Measurements from ENCODE around the gene UBE2D1. TPM values are rescaled to one million over a fixed set of nuclear protein-coding genes. Genes with fewer than 3 reads are reported as not detected.

Gene UBE2D1
- total and polyA plus RNA-seq, 9 of the 15 experiments (the other 6 are each of a cell fraction or from before 2014, with no cell fraction given), result 4.1 to 24.4 (median 12.3) TPM

DNA sequence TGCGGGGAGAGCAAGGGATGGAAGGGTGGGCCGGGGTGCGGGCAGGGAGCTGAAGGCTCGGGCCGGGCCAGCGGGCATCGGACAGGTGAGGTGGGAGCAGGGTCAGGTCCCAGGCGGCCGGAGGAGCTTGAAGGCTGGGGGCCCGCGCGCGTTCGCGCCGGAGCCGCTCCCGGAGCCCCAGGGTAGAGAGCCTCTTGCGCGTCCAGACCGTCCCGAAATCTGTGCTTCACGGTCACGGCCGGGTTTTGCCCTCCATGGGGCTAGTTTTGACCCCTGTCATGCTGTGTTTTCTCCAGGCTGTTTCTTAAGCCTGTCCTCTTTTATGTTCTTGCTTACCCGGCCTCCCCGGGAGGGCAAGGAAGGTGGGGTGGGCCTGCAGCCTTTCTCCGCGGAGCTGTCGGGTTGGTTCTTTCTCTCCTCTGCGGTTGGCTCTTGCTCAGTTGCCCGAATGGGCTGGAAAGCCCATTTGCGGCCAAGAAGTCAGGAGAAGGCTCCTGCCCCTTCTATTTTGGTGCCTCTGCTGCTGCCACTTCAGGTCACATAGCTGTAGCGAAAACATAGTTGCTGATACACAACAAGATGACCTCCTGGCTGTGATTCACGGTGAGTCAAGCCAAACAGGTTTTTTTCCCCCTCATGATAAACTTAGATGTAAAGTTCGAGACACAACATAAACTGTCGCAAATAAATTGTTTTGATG lies 650 bp downstream of the UBE2D1 start:
- peak; percentile 80 for ATAC-seq
- in situ Hi-C loops (cut with MboI) (no loop called here), intact Hi-C loops (cut with micrococcal nuclease) (loop anchor here (2.0 kb wide), 1 partner anchor 49 kb away; the partner anchor contains the start of gene TFAM)
- no peaks in the 10 kb centered on the region for H3K36me3 ChIP-seq (ENCODE audit: control insufficient read depth, insufficient read depth, low read length)
- H3K9ac ChIP-seq (ENCODE audit: insufficient read depth in 1 of 2, low read depth in 2 of 2, low read length in 2 of 2), result peak overlapping the region; percentile 60 to 94
- 3% methylated on average over 30 of the region's 37 CpGs for WGBS (ENCODE audit: insufficient coverage, low coverage, missing lambda C conversion rate)
- peaks cover 25% of the 10 kb centered on the region for H3K79me2 ChIP-seq (ENCODE audit: control insufficient read depth, insufficient read depth, low read length)
- peak; percentile 28 to 40 (median 32) for DNase-seq (ENCODE audit: extremely low read depth in 1 of 4, low spot score in 3 of 4)
- BruUV-seq (replicated peaks), result no TSS peak
- ChIA-PET CTCF (ENCODE audit: low intra/inter-chr PET ratio) (interaction anchor here (0.7 kb wide), 1 partner anchor 36 kb away, joined by 5 read pairs; no protein-coding TSS in a partner anchor), POLR2A (interaction anchor here (0.6 to 3.1 kb wide), 10 partner anchors 9 to 771 kb away, joined by 3 to 19 read pairs (median 4); no protein-coding TSS in a partner anchor)
- peak overlapping the region; percentile 43; the same call in 1 of the 3 replicates for H3K27ac ChIP-seq (ENCODE audit: extremely low read depth, low read depth, low read length)
- H3K9me3 ChIP-seq (replicated peaks; ENCODE audit: control insufficient read depth, insufficient read depth, low read depth, low read length), result no peaks in the 10 kb centered on the region
- H3K9me1 ChIP-seq (ENCODE audit: control insufficient read depth, insufficient read depth, low read length), result no peaks in the 10 kb centered on the region
- FAIRE-seq, result peak; percentile 74
- H3K4me1 ChIP-seq (replicated peaks in 1 of 2; ENCODE audit: control insufficient read depth in 2 of 2, insufficient read depth in 2 of 2, low read length in 2 of 2), result peaks cover 8 to 10% of the 10 kb centered on the region in 2 experiments; a peak in 4 of 5 replicates
- peak overlapping the region; percentile 85 for H3K4me3 ChIP-seq
- no peaks in the 10 kb centered on the region for H3K27me3 ChIP-seq (ENCODE audit: control insufficient read depth in 2 of 2, insufficient read depth in 2 of 2, low read length in 2 of 2)
- no peaks in the 10 kb centered on the region for H4K20me1 ChIP-seq (replicated peaks; ENCODE audit: control insufficient read depth, insufficient read depth, low read length)
- peak overlapping the region; percentile 96 for H2AFZ ChIP-seq (ENCODE audit: low read depth, low read length)
- peak overlapping the region; percentile 84 for H3K4me2 ChIP-seq (ENCODE audit: insufficient read depth, low read length)
- peak; percentile 7 for TF ChIP-seq RBBP5 (IDR thresholded peaks at IDR 0.05; ENCODE audit: borderline replicate concordance, insufficient read depth, low read length, poor library complexity, severe bottlenecking)
- TF ChIP-seq SP1 (CRISPR knock-in tag; IDR thresholded peaks at IDR 0.05), result no peak
- TF ChIP-seq ZNF436 (CRISPR knock-in tag; IDR thresholded peaks at IDR 0.05), result no peak
- TF ChIP-seq ZNF707 (CRISPR knock-in tag; conservative IDR thresholded peaks at IDR 0.05), result no peak
- TF ChIP-seq SAFB (IDR thresholded peaks at IDR 0.05; ENCODE audit: borderline replicate concordance, low read depth, low read length), result peak; percentile 77
- no peak for TF ChIP-seq ZBTB8A (IDR thresholded peaks at IDR 0.05; ENCODE audit: partially characterized antibody)
- no peak for TF ChIP-seq NR2C2 (CRISPR knock-in tag; IDR thresholded peaks at IDR 0.05)
- TF ChIP-seq NR2C2 (tag; IDR thresholded peaks at IDR 0.05), result 0 out of 2 replicates have a peak, but pooled peaks have one; percentile 20
- peak; percentile 51 for TF ChIP-seq PRPF4 (IDR thresholded peaks at IDR 0.05; ENCODE audit: insufficient read depth, low read depth, low read length, poor library complexity, severe bottlenecking)
- TF ChIP-seq HMGN3 (IDR thresholded peaks at IDR 0.05; ENCODE audit: borderline replicate concordance, extremely low read depth, insufficient read length, low read depth, low read length), result peak; percentile 19
- TF ChIP-seq HDAC2 (IDR thresholded peaks at IDR 0.05), result no peak
- TF ChIP-seq BRD4 (IDR thresholded peaks at IDR 0.05), result no peak
- TF ChIP-seq YY1 (IDR thresholded peaks at IDR 0.05; ENCODE audit: borderline replicate concordance in 1 of 3, control insufficient read depth in 1 of 3, extremely low read depth in 1 of 3, insufficient read depth in 3 of 3, insufficient read length in 1 of 3, insufficient replicate concordance in 2 of 3, low read depth in 1 of 3, low read length in 2 of 3), result peak in 1 of 3 experiments; percentile 1
- TF ChIP-seq GABPA (tag; conservative IDR thresholded peaks at IDR 0.05; ENCODE audit: low read depth), result 0 out of 2 replicates have a peak, but pooled peaks have one; percentile 1
- peak; percentile 37; the same call in 1 of the 2 replicates for TF ChIP-seq PHF8 (IDR thresholded peaks at IDR 0.05; ENCODE audit: borderline replicate concordance, low read length)
- TF ChIP-seq, protein P1, sequence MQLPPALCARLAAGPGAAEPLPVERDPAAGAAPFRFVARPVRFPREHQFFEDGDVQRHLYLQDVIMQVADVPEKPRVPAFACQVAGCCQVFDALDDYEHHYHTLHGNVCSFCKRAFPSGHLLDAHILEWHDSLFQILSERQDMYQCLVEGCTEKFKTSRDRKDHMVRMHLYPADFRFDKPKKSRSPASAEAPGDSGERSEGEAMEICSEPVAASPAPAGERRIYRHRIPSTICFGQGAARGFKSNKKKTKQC (CRISPR knock-in tag; IDR thresholded peaks at IDR 0.05), result peak; percentile 18; the same call in 1 of the 2 replicates

All from K562 (cell line).